AG09319 (cell line): ENCODE data around the gene SLC47A1.

Source experiments
- DNase-seq: peaks from one replicate; pipeline ENCODE4 v3.0.0-alpha.2; 2010; ENCODE audit warnings: low read depth; ENCODE audit errors: extremely low read depth
- TF ChIP-seq, protein P1 (sequence below): IDR thresholded peaks from 2 replicates; pipeline ENCODE4 v1.5.1; 2011; ENCODE audit warnings: low read depth, mild to moderate bottlenecking, inconsistent platforms, low read length, moderate library complexity

The SLC47A1 gene

DNA sequence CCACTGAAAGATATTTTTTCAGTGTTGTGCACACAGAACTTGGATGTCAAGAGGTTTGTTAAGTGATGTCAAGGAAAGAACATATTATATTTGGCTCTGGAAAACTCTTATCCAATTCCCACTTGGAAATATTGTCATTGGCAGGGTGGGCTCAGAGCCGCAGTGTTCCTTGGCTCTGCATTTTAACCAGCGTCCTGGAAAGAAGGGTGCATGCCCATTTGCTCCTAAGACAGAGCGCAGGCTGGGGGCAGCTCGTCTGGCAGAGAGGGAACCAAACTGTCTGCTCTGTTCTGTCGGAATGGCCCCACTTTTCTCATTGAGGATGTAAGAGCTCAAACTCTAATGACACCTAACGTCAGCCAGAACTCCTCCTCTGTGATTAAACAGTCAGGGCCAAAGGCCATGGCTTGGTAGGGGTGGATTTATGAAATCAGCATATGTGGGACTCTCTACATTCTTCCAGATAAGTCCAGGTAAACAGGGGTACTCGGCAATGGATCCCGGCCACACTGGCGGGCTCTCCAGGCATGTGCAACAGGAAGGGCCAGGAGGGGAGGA lies 18.0 kb downstream of the SLC47A1 start:
- no peak for DNase-seq
- TF ChIP-seq, protein P1, sequence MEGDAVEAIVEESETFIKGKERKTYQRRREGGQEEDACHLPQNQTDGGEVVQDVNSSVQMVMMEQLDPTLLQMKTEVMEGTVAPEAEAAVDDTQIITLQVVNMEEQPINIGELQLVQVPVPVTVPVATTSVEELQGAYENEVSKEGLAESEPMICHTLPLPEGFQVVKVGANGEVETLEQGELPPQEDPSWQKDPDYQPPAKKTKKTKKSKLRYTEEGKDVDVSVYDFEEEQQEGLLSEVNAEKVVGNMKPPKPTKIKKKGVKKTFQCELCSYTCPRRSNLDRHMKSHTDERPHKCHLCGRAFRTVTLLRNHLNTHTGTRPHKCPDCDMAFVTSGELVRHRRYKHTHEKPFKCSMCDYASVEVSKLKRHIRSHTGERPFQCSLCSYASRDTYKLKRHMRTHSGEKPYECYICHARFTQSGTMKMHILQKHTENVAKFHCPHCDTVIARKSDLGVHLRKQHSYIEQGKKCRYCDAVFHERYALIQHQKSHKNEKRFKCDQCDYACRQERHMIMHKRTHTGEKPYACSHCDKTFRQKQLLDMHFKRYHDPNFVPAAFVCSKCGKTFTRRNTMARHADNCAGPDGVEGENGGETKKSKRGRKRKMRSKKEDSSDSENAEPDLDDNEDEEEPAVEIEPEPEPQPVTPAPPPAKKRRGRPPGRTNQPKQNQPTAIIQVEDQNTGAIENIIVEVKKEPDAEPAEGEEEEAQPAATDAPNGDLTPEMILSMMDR = no peak

DNA sequence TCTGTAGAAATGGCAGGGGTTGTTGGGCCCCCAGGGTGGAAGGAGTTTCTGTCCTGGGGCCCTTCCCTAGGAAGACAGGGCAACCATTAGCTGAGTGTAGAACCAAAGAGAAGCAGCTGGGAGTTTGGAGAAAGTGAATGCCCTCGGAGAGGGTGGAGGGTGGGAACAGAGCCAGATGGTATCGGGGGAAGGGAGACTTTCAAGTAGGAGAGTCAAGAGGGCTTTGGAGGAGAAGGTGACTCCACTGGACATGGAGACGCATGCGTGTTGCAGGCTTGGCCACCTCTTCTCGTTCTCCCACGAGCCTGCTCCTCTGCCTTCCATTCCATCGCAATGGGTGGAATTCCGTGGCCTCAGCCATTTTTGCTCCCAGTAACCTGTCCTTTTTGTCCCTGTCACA lies 19.4 kb downstream of the SLC47A1 start:
- DNase-seq = no peak
- TF ChIP-seq, protein P1 = no peak

DNA sequence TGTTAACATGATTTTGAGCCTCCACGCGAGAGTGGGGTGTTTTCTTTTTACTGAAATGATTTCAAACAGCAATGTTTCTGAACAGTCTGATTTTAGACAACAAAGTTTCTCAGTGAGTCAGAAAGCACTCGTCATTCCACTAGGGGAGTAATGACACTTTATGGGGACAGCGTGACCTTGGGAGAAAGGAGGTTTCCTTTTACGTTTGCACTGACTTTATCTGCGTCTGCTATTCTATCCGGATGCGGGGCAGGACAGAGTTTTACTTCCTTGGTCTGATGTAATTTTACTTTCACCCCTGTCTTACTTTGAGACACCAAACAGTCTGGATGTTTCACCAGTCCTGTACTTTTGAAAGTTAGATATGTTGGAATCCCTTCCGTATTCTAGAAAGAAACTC lies 20.7 kb downstream of the SLC47A1 start:
- DNase-seq = no peak
- TF ChIP-seq, protein P1 = no peak

DNA sequence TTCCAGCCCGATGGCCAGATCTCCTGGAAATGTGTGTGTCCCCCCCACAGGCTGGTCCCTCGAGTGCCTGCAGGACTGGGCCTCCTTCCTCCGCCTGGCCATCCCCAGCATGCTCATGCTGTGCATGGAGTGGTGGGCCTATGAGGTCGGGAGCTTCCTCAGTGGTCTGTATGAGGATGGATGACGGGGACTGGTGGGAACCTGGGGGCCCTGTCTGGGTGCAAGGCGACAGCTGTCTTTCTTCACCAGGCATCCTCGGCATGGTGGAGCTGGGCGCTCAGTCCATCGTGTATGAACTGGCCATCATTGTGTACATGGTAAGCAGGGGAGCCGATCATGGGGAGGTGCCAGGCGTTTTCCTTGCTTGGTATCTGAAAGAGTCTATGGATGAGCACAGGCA lies 22.1 kb downstream of the SLC47A1 start:
- no peak for DNase-seq
- TF ChIP-seq, protein P1 = no peak

DNA sequence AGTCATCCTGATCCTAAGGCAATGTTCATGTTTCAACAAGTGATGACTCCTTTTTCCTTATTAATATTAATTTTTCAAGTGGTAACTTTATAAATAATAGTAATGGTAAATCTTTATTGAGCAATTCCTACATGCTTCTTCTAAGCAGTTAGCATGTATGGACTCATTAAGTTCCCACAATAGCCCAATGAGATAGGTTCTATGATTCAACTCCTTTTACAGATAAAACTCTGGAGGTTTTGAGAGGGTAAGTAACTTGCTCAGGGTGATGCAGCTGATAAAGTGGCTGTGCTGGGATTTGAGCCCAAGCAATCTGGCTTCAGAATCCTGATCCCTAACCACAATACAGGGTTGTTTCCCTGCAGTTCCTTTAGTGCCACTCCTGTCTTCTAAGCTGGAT lies 25.3 kb downstream of the SLC47A1 start:
- no peak for DNase-seq
- TF ChIP-seq, protein P1 = no peak

DNA sequence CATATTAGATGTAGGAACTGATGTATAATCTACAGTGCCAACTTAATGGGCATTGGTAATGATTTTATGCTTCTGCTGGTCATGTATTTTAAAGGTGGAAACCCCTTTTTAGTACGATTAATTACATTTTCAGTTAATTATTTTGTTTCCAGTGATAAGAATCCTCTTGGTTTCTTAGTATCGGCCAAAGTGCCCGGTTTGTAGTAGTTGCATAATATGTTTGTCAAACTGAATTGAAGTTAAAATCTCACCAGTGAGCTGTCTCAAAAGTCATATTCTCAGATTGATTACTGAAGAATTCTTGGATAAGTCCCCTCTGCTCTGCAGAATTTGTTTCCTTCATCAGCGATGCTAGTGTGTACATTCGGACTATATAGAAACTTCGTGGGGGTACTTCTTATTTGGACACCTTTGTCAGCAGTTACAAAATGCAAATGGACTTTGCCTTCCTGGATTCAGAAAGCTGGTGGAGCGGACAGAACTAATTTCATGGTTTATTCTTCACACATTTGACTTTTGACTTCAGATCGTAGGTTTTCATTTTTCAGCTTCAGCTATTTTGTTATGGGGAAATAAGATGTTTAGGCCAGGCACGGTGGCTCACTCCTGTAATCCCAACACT lies 28.2 kb downstream of the SLC47A1 start:
- TF ChIP-seq, protein P1 = no peak

DNA sequence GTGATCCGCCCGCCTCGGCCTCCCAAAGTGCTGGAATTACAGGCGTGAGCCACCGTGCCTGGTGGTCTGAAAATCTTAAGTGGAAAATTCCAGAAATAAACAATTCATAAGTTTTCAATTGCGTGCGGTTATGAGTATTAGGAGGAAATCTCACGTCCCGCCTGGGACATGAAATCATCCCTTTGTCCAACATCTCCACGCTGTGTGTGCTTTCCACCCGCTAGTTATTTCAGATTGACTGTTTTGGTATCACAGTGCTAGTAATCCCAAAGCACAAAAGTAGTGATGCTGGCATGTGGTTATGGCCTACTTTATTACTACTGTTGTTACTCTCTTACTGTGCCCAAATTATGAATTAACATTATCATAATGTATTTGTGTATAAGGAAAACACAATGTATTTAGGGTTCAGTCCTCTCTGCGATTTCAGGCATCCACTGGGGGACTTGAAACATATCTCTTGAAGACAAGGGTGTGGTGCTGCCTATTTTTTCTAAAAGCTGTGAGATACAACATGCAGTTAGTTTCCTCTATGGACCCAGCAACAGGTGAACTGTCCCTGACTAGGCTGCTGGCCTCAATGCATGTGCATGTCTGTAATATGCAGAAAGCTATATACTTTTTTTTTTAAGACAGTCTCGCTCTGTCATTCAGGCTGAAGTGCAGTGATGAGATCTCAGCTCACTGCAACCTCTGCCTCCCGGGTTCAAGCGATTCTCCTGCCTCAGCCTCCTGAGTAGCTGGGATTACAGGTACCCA lies 32.3 kb downstream of the SLC47A1 start:
- TF ChIP-seq, protein P1 = no peak
- DNase-seq = no peak

More for the DNA sequence above, 28.2 kb downstream of the SLC47A1 start:
- no peak for DNase-seq
